Measurements from ENCODE around the gene CR1L. TPM values are rescaled to one million over a fixed set of nuclear protein-coding genes. Genes with fewer than 3 reads are reported as not detected.
"Not testable (repeated sequence)": the region's sequence is repeated elsewhere in the genome, so short reads cannot be mapped to it uniquely, and the experiment has no call there.

The CR1L gene
- total and polyA plus RNA-seq, 5 donors from 2014 or later: not detected

GRCh38 chr1:207625504-207626071 is 19.3 kb upstream of the CR1L start:
- ATAC-seq (ENCODE audit: low read depth in 2 of 2); DNase-seq; H3K36me3 Mint-ChIP-seq; H3K4me3 ChIP-seq (ENCODE audit: low read depth, low read length); H3K27ac Mint-ChIP-seq; H3K36me3 ChIP-seq (ENCODE audit: control insufficient read depth, insufficient read depth, low read length); H3K4me1 Mint-ChIP-seq; H3K27ac ChIP-seq (ENCODE audit: insufficient read depth, low read length, poor library complexity, severe bottlenecking); H3K9me3 ChIP-seq (ENCODE audit: control insufficient read depth in 2 of 2, low read length in 2 of 2); H3K4me3 Mint-ChIP-seq; H3K27me3 ChIP-seq (ENCODE audit: control insufficient read depth, insufficient read depth, low read length); H3K9me3 Mint-ChIP-seq; H3K4me1 ChIP-seq (ENCODE audit: control insufficient read depth, insufficient read depth, low read length, poor library complexity, severe bottlenecking): not testable (repeated sequence)
- peaks cover 18% of the 10 kb centered on the region for H3K27me3 Mint-ChIP-seq

- Histone ChIP-seq H3K4me1 (ENCODE audit: control insufficient read depth, insufficient read depth, low read length, poor library complexity, severe bottlenecking) (no peaks in the 10 kb centered on the region), H3K9me3 (ENCODE audit: control insufficient read depth in 2 of 2, low read length in 2 of 2) (no peaks in the 10 kb centered on the region), H3K27me3 (ENCODE audit: control insufficient read depth, insufficient read depth, low read length) (peaks cover 3% of the 10 kb centered on the region), H3K4me3 (ENCODE audit: low read depth, low read length) (no peak overlapping the region), H3K36me3 (ENCODE audit: control insufficient read depth, insufficient read depth, low read length) (no peaks in the 10 kb centered on the region), H3K27ac (ENCODE audit: insufficient read depth, low read length, poor library complexity, severe bottlenecking) (no peak overlapping the region)
- DNase-seq (no peak), ATAC-seq (ENCODE audit: low read depth in 2 of 2) (no peak)
- Mint-ChIP-seq H3K9me3 (peaks cover 0 to 1% (median 0%) of the 10 kb centered on the region in 7 donors), H3K27me3 (peaks cover 16% of the 10 kb centered on the region), H3K4me1 (no peaks in the 10 kb centered on the region), H3K27ac (no peak overlapping the region), H3K4me3 (no peak overlapping the region), H3K36me3 (no peaks in the 10 kb centered on the region)
Observed at GRCh38 chr1:207626972-207627337, 18.0 kb upstream of the CR1L start.

- Histone ChIP-seq H3K27me3 (ENCODE audit: control insufficient read depth, insufficient read depth, low read length) (peaks cover 3% of the 10 kb centered on the region), H3K9me3 (ENCODE audit: control insufficient read depth in 2 of 2, low read length in 2 of 2) (no peaks in the 10 kb centered on the region), H3K27ac (ENCODE audit: insufficient read depth, low read length, poor library complexity, severe bottlenecking) (no peak overlapping the region), H3K36me3 (ENCODE audit: control insufficient read depth, insufficient read depth, low read length) (no peaks in the 10 kb centered on the region), H3K4me3 (ENCODE audit: low read depth, low read length) (no peak overlapping the region), H3K4me1 (ENCODE audit: control insufficient read depth, insufficient read depth, low read length, poor library complexity, severe bottlenecking) (no peaks in the 10 kb centered on the region)
- Mint-ChIP-seq H3K9me3 (peaks cover 0 to 1% (median 0%) of the 10 kb centered on the region in 7 donors), H3K27me3 (peaks cover 16% of the 10 kb centered on the region), H3K27ac (no peak overlapping the region), H3K4me1 (no peaks in the 10 kb centered on the region), H3K36me3 (no peaks in the 10 kb centered on the region), H3K4me3 (no peak overlapping the region)
- DNase-seq (no peak), ATAC-seq (ENCODE audit: low read depth in 2 of 2) (no peak)
Observed at GRCh38 chr1:207627496-207627895, 17.4 kb upstream of the CR1L start.

GRCh38 chr1:207628776-207629175 is 16.2 kb upstream of the CR1L start:
- Mint-ChIP-seq H3K27me3 (peaks cover 16% of the 10 kb centered on the region), H3K9me3 (peaks cover 0 to 1% (median 0%) of the 10 kb centered on the region in 7 donors), H3K27ac (no peak overlapping the region), H3K36me3 (no peaks in the 10 kb centered on the region), H3K4me1 (no peaks in the 10 kb centered on the region), H3K4me3 (no peak overlapping the region)
- H3K27ac ChIP-seq (ENCODE audit: insufficient read depth, low read length, poor library complexity, severe bottlenecking): no peak overlapping the region
- H3K4me1 ChIP-seq (ENCODE audit: control insufficient read depth, insufficient read depth, low read length, poor library complexity, severe bottlenecking): no peaks in the 10 kb centered on the region
- H3K4me3 ChIP-seq (ENCODE audit: low read depth, low read length): no peak overlapping the region
- H3K27me3 ChIP-seq (ENCODE audit: control insufficient read depth, insufficient read depth, low read length): peaks cover 3% of the 10 kb centered on the region
- ATAC-seq (ENCODE audit: low read depth in 2 of 2) (no peak), DNase-seq (no peak)
- H3K9me3 ChIP-seq (ENCODE audit: control insufficient read depth in 2 of 2, low read length in 2 of 2): no peaks in the 10 kb centered on the region
- no peaks in the 10 kb centered on the region for H3K36me3 ChIP-seq (ENCODE audit: control insufficient read depth, insufficient read depth, low read length)

- H3K27me3 ChIP-seq (ENCODE audit: control insufficient read depth, insufficient read depth, low read length): peaks cover 3% of the 10 kb centered on the region
- Mint-ChIP-seq H3K27me3 (peaks cover 16% of the 10 kb centered on the region), H3K4me3 (no peak overlapping the region), H3K27ac (no peak overlapping the region), H3K9me3 (peaks cover 0 to 1% (median 0%) of the 10 kb centered on the region in 7 donors), H3K36me3 (no peaks in the 10 kb centered on the region), H3K4me1 (no peaks in the 10 kb centered on the region)
- H3K4me3 ChIP-seq (ENCODE audit: low read depth, low read length): no peak overlapping the region
- no peak overlapping the region for H3K27ac ChIP-seq (ENCODE audit: insufficient read depth, low read length, poor library complexity, severe bottlenecking)
- H3K36me3 ChIP-seq (ENCODE audit: control insufficient read depth, insufficient read depth, low read length): no peaks in the 10 kb centered on the region
- ATAC-seq (ENCODE audit: low read depth in 2 of 2) (no peak), DNase-seq (no peak)
- H3K9me3 ChIP-seq (ENCODE audit: control insufficient read depth in 2 of 2, low read length in 2 of 2): no peaks in the 10 kb centered on the region
- no peaks in the 10 kb centered on the region for H3K4me1 ChIP-seq (ENCODE audit: control insufficient read depth, insufficient read depth, low read length, poor library complexity, severe bottlenecking)
Observed at GRCh38 chr1:207631137-207631536, 13.8 kb upstream of the CR1L start.

- H3K4me3 Mint-ChIP-seq: no peak overlapping the region
- H3K36me3 ChIP-seq (ENCODE audit: control insufficient read depth, insufficient read depth, low read length): no peaks in the 10 kb centered on the region
- H3K4me3 ChIP-seq (ENCODE audit: low read depth, low read length): no peak overlapping the region
- H3K9me3 Mint-ChIP-seq: peaks cover 0 to 1% (median 0%) of the 10 kb centered on the region in 7 donors
- H3K9me3 ChIP-seq (ENCODE audit: control insufficient read depth in 2 of 2, low read length in 2 of 2): no peaks in the 10 kb centered on the region
- peaks cover 3% of the 10 kb centered on the region for H3K27me3 ChIP-seq (ENCODE audit: control insufficient read depth, insufficient read depth, low read length)
- no peaks in the 10 kb centered on the region for H3K4me1 ChIP-seq (ENCODE audit: control insufficient read depth, insufficient read depth, low read length, poor library complexity, severe bottlenecking)
- ATAC-seq (ENCODE audit: low read depth in 2 of 2) (no peak), DNase-seq (no peak)
- no peak overlapping the region for H3K27ac Mint-ChIP-seq
- peaks cover 16% of the 10 kb centered on the region for H3K27me3 Mint-ChIP-seq
- no peak overlapping the region for H3K27ac ChIP-seq (ENCODE audit: insufficient read depth, low read length, poor library complexity, severe bottlenecking)
- H3K36me3 Mint-ChIP-seq: no peaks in the 10 kb centered on the region
- H3K4me1 Mint-ChIP-seq: no peaks in the 10 kb centered on the region
Observed at GRCh38 chr1:207633226-207633625, 11.7 kb upstream of the CR1L start.

- peaks cover 16% of the 10 kb centered on the region for H3K27me3 Mint-ChIP-seq
- not testable (repeated sequence) for ATAC-seq (ENCODE audit: low read depth in 2 of 2); H3K4me3 Mint-ChIP-seq; H3K4me3 ChIP-seq (ENCODE audit: low read depth, low read length); H3K36me3 Mint-ChIP-seq; H3K4me1 ChIP-seq (ENCODE audit: control insufficient read depth, insufficient read depth, low read length, poor library complexity, severe bottlenecking); DNase-seq; H3K9me3 ChIP-seq (ENCODE audit: control insufficient read depth in 2 of 2, low read length in 2 of 2); H3K27ac ChIP-seq (ENCODE audit: insufficient read depth, low read length, poor library complexity, severe bottlenecking); H3K9me3 Mint-ChIP-seq; H3K27ac Mint-ChIP-seq; H3K27me3 ChIP-seq (ENCODE audit: control insufficient read depth, insufficient read depth, low read length); H3K4me1 Mint-ChIP-seq; H3K36me3 ChIP-seq (ENCODE audit: control insufficient read depth, insufficient read depth, low read length)
Observed at GRCh38 chr1:207633699-207634289, 11.1 kb upstream of the CR1L start.

- DNase-seq; H3K9me3 Mint-ChIP-seq; H3K9me3 ChIP-seq (ENCODE audit: control insufficient read depth in 2 of 2, low read length in 2 of 2); H3K4me1 Mint-ChIP-seq; H3K4me3 ChIP-seq (ENCODE audit: low read depth, low read length); ATAC-seq (ENCODE audit: low read depth in 2 of 2); H3K27me3 ChIP-seq (ENCODE audit: control insufficient read depth, insufficient read depth, low read length); H3K27ac Mint-ChIP-seq; H3K4me1 ChIP-seq (ENCODE audit: control insufficient read depth, insufficient read depth, low read length, poor library complexity, severe bottlenecking); H3K36me3 Mint-ChIP-seq; H3K27ac ChIP-seq (ENCODE audit: insufficient read depth, low read length, poor library complexity, severe bottlenecking); H3K36me3 ChIP-seq (ENCODE audit: control insufficient read depth, insufficient read depth, low read length); H3K4me3 Mint-ChIP-seq: not testable (repeated sequence)
- peaks cover 13% of the 10 kb centered on the region for H3K27me3 Mint-ChIP-seq
Observed at GRCh38 chr1:207634293-207634692, 10.6 kb upstream of the CR1L start.

Measured in CD4-positive, CD25-positive, alpha-beta regulatory T cell (primary cell).